HG03442 (cell line): ENCODE results near the gene EYA2.
"Not testable (repeated sequence)": the region's sequence is repeated elsewhere in the genome, so short reads cannot be mapped to it uniquely, and the experiment has no call there.

Experiments
- ATAC-seq: cut with Tn5 transposase; IDR thresholded peaks from one replicate; pipeline ENCODE4 v1.9.1; 2021; ENCODE audit warnings: mild to moderate bottlenecking, moderate library complexity; ENCODE audit not compliant: unreplicated experiment

The EYA2 gene

GRCh38 chr20:46951840-46952497, 57.3 kb downstream of the EYA2 start:
- no peak for ATAC-seq

- ATAC-seq = no peak
Measured at GRCh38 chr20:46953596-46953995, 59.0 kb downstream of the EYA2 start.

GRCh38 chr20:46954490-46955038, 59.9 kb downstream of the EYA2 start:
- no peak for ATAC-seq

DNA sequence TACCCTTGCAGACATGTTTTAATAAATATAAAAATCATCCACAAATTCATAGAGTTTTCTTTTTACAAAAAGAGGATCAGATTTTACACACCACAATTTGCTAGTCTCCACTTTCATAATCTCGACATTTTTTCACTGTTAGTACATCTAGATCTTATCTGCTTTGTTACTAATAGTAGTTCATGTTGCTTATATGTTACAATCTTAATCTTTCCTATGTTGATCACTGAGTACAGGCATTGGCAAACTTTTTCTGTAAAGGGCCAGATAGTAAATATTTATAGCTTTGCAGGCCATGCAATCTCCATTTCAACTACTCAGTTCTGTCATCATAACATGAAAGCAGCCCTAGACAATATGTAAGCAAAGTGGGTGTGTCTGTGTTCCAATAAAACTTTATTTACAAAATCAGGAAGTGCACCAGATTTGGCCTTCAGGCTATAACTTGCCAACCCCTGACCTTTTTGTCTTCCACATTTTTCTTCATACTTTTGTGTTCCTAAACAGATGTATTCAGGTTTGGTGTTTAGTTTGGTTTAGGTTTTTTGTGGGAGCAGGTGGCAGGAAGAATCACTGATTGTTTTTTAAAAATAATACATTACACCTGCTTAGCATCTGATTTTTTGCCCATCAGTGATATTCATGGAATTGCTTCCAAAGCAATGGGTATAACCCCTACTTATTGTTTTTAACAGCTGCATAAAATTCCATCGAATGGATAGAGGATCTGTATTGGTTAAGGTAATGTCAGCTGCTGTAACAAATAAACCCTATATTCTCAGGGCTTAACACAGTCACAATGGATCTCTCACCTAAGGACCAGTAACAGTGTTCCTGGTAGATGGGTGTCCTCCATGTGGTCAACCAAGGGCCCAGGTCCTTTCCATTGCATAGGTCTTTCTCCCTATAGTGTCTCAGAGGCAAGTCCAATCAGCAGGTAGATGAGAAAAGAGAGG, 61.2 kb downstream of the EYA2 start:
- no peak for ATAC-seq

DNA sequence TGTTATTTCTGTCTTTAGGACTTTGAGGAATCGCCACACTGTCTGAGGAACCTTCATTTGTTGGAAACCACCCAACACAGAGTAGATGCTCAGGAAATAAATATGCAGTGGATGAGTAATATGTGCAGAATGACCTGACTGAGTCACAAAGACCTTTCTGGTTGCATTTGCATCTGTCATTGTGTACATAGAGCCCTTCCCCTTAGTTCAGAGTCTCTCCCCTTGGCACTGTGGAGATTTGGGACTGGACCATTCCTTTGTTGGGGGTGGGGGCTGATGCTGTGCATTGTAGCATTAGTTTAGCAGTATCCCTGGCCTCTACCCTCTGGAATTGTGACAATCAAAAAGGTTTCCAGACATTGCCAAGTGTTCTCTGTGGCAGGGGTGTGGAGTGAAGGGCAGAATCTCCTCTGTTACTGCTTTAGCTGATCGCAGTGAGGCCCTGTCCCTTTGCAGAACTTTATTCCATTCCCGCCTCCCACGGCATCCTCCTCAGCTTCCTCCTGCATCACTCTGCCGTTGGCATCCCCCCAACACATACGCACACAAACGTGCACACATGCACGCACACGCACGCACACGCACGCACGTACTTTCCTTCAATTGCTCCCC, 64.5 kb downstream of the EYA2 start:
- ATAC-seq = no peak

GRCh38 chr20:46959821-46960220, 65.2 kb downstream of the EYA2 start:
- ATAC-seq = no peak

- no peak for ATAC-seq
Measured at GRCh38 chr20:46960536-46960935, 65.9 kb downstream of the EYA2 start.

DNA sequence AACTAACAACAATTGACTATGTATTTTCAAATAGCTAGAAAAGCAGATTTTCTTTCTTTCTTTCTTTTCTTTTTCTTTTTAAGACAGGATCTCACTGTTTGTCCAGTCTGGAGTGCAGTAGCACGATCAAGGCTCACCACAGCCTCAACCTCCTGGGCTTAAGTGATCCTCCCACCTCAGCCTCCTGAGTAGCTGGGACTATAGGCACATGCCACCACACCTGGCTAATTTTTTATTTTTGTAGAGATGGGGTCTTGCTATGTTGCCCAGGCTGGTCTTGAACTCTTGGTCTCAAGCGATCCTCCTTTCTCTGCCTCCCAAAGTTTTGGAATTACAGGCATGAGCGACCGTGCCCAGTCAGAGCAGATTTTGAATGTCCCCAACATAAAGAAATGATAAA, 67.3 kb downstream of the EYA2 start:
- not testable (repeated sequence) for ATAC-seq

- ATAC-seq = no peak
Measured at GRCh38 chr20:46962452-46963195, 68.0 kb downstream of the EYA2 start.

DNA sequence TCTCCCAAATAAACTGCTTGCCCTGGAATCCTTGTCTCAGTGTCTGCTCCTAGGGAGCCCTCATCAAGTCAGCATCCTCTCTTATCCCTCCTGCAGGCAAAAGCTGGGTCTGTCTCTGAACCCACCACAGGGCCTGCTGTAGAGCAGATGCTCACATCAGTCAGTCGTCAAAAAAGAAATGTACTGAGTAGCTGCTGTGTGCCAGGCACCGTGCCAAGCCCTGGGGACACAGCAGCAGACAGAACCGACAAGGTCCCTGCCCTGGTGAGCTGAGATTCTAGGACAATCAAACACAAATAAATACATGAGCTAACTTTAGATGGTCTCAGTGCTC, 68.5 kb downstream of the EYA2 start:
- ATAC-seq = no peak

GRCh38 chr20:46963758-46964617, 69.3 kb downstream of the EYA2 start:
- no peak for ATAC-seq

DNA sequence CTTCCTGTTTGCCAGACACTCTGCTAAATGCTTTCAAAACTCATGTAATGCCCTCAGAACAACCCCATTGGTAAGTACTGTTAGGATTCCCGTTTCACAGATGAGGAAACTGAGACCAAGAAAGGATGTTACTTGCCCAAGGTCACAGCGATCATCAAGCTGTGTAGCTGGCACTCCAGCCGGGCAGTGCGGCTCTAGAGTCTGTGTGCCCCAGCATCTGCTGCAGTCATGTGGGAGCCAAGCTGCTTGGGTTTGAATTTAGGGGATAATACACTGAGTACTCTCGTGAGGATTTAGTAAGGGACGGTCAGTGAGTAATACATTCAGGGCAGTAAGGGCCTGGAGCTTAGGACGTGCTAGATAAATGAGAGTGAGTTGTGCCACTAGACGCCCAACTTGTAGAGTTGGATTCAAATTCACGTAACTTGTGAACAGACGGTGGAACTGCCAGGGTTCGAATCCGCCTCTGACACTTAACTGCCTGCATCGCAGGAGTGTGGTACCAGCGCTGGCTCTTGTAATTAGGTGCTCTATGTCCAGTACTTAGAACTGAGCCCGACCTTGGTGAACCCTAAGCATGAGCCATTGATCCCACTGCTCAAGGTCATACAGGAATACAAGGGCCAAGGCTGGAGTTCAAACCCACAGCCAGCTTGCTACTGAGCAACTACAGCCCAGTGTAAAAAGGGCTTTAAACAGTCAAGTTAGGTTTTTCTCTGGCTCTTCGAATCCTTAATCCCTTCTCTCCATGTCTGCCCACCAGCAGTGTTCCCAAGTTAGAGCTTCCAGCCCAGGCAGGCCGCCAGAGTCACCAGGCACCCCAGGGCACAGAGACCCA, 70.2 kb downstream of the EYA2 start:
- ATAC-seq = no peak

DNA sequence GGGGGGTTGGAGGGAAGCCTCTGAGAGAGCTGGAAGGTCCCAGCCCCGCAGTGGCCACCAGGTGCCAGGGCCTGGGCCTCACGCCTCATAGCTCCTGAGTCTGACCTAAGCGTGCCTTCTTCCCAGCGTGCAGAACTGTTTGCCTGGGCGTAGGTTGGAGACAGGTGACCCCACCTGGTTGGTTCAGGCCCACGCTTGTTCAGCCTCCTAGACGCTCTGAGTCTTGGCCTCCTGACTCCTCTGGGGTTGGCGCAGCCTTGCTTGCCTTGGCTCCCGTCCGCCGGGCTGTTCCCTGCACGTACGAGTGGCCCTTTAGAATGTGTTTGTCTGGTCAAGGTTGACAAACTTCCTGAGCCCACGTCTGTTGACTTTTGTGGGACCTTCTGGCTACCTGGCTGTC, 70.8 kb downstream of the EYA2 start:
- no peak for ATAC-seq

- no peak for ATAC-seq
Measured at GRCh38 chr20:46967646-46968045, 73.0 kb downstream of the EYA2 start.

DNA sequence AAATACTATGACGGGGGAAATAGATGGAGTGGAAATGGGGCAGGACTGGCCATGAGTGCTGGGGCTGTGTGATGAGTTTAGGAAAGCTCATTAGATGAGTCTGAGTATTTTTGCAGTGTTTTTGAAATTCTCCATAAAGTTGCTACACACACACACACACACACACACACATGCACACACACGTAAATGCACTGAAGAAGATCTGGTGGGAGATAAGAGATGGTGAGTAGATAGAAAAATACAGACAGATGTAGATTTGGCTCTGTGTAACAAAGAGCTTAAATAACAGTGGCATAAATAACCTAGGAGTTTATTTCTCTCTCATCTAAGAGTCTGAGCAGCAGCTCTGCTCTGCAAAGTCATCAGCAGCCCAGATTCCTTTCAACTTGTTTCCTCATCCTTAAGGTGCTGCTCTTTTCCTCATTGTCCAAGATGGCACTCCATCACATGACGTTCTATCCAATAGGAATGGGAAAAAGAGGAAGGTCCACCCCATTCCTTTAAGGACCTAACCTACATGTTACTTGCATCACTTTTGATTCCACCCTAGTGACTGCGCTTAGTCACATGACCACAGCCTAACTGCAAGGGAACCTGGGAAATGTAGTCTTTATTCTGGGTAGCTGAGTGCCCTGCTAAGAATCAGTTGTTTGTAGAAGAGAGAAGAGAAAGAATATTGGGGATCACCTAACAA, 76.4 kb downstream of the EYA2 start:
- no peak for ATAC-seq

GRCh38 chr20:46973766-46974165, 79.1 kb downstream of the EYA2 start:
- no peak for ATAC-seq

DNA sequence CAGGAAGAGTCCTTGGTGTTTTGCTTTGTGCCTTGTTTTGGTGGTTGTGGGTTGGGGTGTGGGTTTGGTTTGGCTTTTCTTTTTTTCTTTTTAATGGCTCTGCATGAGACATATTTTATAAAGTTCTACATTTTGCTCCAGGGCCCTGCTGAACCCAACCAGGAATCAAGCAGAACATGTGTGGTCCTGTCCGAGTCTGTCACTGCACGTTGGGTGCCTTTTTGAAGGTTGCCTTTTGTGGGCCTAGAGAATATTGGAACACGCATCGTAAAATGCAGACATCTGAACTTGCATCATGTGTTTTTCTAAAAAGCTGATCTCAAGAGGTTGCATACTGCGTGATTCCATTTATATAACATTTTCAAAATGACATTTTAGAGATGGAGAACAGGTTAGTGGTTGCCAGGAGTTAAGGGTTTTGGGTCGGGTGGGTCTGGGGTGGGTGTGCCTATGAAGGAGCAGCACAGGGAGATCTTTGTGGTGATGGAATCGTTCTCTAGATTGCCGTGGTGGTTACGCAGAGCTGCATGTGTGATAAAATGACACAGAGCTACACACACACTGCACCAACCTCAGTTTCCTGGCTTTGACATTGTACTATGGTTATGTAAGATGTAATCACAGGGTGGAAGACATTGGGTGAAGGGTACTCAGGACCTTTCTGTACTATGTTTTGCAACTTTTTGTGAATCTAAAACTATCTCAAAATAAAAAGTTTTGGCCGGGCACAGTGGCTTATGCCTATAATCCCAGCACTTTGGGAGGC, 80.2 kb downstream of the EYA2 start:
- no peak for ATAC-seq

- no peak for ATAC-seq
Measured at GRCh38 chr20:46975976-46976375, 81.3 kb downstream of the EYA2 start.
